DND-41 (cell line): Measurements from ENCODE around the gene SNTG2.

Experiments used
- ATAC-seq: fragments of 200-7000 bp; cut with Tn5 transposase; 3 replicates; pipeline ENCODE4 v1.9.1; 2021; ENCODE audit warnings: low read depth; ENCODE audit not compliant: insufficient read depth
- DNase-seq: peaks from one replicate; pipeline ENCODE4 v3.0.0-alpha.2; 2020
- H2AFZ ChIP-seq: 2 replicates; pipeline ENCODE4 v1.6.0; 2012; ENCODE audit warnings: low read depth, low read length
- H3K27ac ChIP-seq: 2 replicates; pipeline ENCODE4 v1.5.1; 2012; ENCODE audit warnings: low read length, inconsistent platforms
- H3K27me3 ChIP-seq: fragments of 200-600 bp; sonication (generic); 2 replicates; pipeline ENCODE4 v1.6.0; 2012; ENCODE audit warnings: low read length, mild to moderate bottlenecking, inconsistent platforms; ENCODE audit not compliant: insufficient read depth, poor library complexity
- H3K36me3 ChIP-seq: 2 replicates; pipeline ENCODE4 v1.5.1; 2012; ENCODE audit warnings: low read length, inconsistent platforms; ENCODE audit not compliant: insufficient read depth
- H3K4me1 ChIP-seq: 2 replicates; pipeline ENCODE4 v1.5.1; 2012; ENCODE audit warnings: mild to moderate bottlenecking, low read length; ENCODE audit not compliant: insufficient read depth
- H3K4me2 ChIP-seq: 2 replicates; pipeline ENCODE4 v1.6.0; 2012; ENCODE audit warnings: mild to moderate bottlenecking, moderate library complexity, low read length, inconsistent platforms; ENCODE audit not compliant: insufficient read depth
- H3K4me3 ChIP-seq, 2 experiments: fragments of 200-600 bp in 1 of 2; shearing (Covaris generic) in 1 of 2; 2 replicates each; pipeline ENCODE4 v1.5.1; 2012 to 2016; ENCODE audit warnings: inconsistent platforms in 2 of 2, low read length in 2 of 2, mild to moderate bottlenecking in 2 of 2, low read depth in 1 of 2, moderate library complexity in 1 of 2
- H3K79me2 ChIP-seq: 2 replicates; pipeline ENCODE4 v1.6.0; 2012; ENCODE audit warnings: low read length, inconsistent platforms; ENCODE audit not compliant: insufficient read depth
- H3K9ac ChIP-seq: 2 replicates; pipeline ENCODE4 v1.6.0; 2012; ENCODE audit warnings: low read depth, mild to moderate bottlenecking, inconsistent platforms, low read length, moderate library complexity
- H3K9me3 ChIP-seq: 2 replicates; pipeline ENCODE4 v1.5.1; 2012; ENCODE audit warnings: low read length, moderate library complexity, mild to moderate bottlenecking, inconsistent platforms; ENCODE audit not compliant: insufficient read depth, severe bottlenecking
- H4K20me1 ChIP-seq: 2 replicates; pipeline ENCODE4 v1.6.0; 2012; ENCODE audit warnings: low read length; ENCODE audit not compliant: insufficient read depth
- EZH2 ChIP-seq: IDR thresholded peaks from 3 replicates; pipeline ENCODE4 v1.6.1; 2012; ENCODE audit warnings: borderline replicate concordance, low read depth, mild to moderate bottlenecking, moderate library complexity, low read length, inconsistent platforms; ENCODE audit not compliant: severe bottlenecking
- TF ChIP-seq, protein P1 (sequence below): IDR thresholded peaks from 2 replicates; pipeline ENCODE4 v1.5.1; 2012; ENCODE audit warnings: borderline replicate concordance, low read length, moderate library complexity, mild to moderate bottlenecking; ENCODE audit not compliant: poor library complexity, severe bottlenecking; ENCODE audit errors: extremely low read depth

Gene SNTG2

DNA sequence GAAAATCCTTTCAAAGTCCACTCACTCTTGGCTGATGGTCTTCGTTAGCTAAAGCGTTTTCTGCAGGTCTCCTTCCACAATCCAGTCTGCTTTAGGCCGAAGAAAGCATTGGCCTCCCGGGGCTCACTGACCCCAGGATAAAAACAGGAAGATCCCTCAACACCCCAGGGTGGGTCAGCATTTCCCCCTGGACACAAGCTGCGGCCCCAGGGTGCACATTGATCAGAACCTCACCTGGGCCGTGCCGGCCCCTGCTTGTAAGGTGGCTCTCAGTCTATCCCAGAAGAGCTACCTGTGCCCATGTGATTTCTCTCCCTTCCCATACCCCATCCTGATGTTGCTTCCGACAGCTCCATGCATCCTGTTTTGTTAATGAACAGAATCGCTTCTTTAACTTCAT is 349.6 kb downstream of the SNTG2 start:
- Histone ChIP-seq H3K4me2 (no peak overlapping the region), H2AFZ (no peak overlapping the region), H3K9ac (no peak overlapping the region), H3K4me1 (peaks cover 38% of the 10 kb centered on the region), H4K20me1 (no peaks in the 10 kb centered on the region), H3K4me3 (no peak overlapping the region), H3K79me2 (no peaks in the 10 kb centered on the region), H3K9me3 (no peaks in the 10 kb centered on the region), H3K27ac (no peak overlapping the region), H3K36me3 (no peaks in the 10 kb centered on the region), H3K27me3 (no peaks in the 10 kb centered on the region)
- no peak for DNase-seq
- no peak for ATAC-seq
- TF ChIP-seq EZH2: no peak
- TF ChIP-seq, protein P1, sequence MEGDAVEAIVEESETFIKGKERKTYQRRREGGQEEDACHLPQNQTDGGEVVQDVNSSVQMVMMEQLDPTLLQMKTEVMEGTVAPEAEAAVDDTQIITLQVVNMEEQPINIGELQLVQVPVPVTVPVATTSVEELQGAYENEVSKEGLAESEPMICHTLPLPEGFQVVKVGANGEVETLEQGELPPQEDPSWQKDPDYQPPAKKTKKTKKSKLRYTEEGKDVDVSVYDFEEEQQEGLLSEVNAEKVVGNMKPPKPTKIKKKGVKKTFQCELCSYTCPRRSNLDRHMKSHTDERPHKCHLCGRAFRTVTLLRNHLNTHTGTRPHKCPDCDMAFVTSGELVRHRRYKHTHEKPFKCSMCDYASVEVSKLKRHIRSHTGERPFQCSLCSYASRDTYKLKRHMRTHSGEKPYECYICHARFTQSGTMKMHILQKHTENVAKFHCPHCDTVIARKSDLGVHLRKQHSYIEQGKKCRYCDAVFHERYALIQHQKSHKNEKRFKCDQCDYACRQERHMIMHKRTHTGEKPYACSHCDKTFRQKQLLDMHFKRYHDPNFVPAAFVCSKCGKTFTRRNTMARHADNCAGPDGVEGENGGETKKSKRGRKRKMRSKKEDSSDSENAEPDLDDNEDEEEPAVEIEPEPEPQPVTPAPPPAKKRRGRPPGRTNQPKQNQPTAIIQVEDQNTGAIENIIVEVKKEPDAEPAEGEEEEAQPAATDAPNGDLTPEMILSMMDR: no peak

DNA sequence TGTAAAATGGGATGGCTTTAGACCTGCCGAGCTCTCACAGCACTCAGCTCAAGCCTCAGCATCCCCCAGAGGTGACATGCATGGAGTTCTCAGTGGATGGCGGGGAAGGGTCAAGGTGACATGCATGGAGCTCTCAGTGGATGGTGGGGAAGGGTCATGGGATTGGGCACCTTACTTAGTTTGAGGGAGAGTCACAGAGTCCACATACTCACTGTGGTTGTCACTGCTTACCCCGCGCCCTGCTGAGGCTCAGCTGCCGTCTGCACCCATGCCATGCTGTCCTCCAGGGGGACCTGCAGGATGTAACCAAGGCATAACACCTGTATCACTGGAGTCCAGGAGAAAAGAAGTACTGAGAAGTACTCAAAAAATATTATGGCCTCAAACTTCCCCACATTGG is 350.4 kb downstream of the SNTG2 start:
- H3K9ac ChIP-seq: no peak overlapping the region
- peaks cover 38% of the 10 kb centered on the region for H3K4me1 ChIP-seq
- H2AFZ ChIP-seq: no peak overlapping the region
- no peak overlapping the region for H3K4me2 ChIP-seq
- no peaks in the 10 kb centered on the region for H3K36me3 ChIP-seq
- no peaks in the 10 kb centered on the region for H3K79me2 ChIP-seq
- no peaks in the 10 kb centered on the region for H4K20me1 ChIP-seq
- 0 out of 3 replicates have a peak, but pooled peaks have one; percentile 30 for ATAC-seq
- no peak for DNase-seq
- no peak overlapping the region for H3K4me3 ChIP-seq
- H3K27ac ChIP-seq: peak overlapping the region; percentile 3
- no peak for TF ChIP-seq EZH2
- TF ChIP-seq, protein P1: no peak
- no peaks in the 10 kb centered on the region for H3K9me3 ChIP-seq
- no peaks in the 10 kb centered on the region for H3K27me3 ChIP-seq

- no peaks in the 10 kb centered on the region for H3K79me2 ChIP-seq
- no peak for DNase-seq
- H4K20me1 ChIP-seq: no peaks in the 10 kb centered on the region
- H3K4me1 ChIP-seq: peaks cover 38% of the 10 kb centered on the region
- no peaks in the 10 kb centered on the region for H3K9me3 ChIP-seq
- ATAC-seq: no peak
- no peak overlapping the region for H2AFZ ChIP-seq
- H3K27me3 ChIP-seq: no peaks in the 10 kb centered on the region
- no peak overlapping the region for H3K4me3 ChIP-seq
- no peak overlapping the region for H3K9ac ChIP-seq
- no peak overlapping the region for H3K4me2 ChIP-seq
- TF ChIP-seq, protein P1: no peak
- no peak for TF ChIP-seq EZH2
- H3K36me3 ChIP-seq: no peaks in the 10 kb centered on the region
- H3K27ac ChIP-seq: no peak overlapping the region
Observed at GRCh38 chr2:1305342-1306013, 354.8 kb downstream of the SNTG2 start.
